GM18517 (cell line): ENCODE measurements around the gene NOP16.

Source experiments
- ATAC-seq: cut with Tn5 transposase; IDR thresholded peaks from one replicate; pipeline ENCODE4 v1.9.1; 2021; ENCODE audit warnings: mild to moderate bottlenecking, moderate library complexity; ENCODE audit not compliant: unreplicated experiment

Gene NOP16

DNA sequence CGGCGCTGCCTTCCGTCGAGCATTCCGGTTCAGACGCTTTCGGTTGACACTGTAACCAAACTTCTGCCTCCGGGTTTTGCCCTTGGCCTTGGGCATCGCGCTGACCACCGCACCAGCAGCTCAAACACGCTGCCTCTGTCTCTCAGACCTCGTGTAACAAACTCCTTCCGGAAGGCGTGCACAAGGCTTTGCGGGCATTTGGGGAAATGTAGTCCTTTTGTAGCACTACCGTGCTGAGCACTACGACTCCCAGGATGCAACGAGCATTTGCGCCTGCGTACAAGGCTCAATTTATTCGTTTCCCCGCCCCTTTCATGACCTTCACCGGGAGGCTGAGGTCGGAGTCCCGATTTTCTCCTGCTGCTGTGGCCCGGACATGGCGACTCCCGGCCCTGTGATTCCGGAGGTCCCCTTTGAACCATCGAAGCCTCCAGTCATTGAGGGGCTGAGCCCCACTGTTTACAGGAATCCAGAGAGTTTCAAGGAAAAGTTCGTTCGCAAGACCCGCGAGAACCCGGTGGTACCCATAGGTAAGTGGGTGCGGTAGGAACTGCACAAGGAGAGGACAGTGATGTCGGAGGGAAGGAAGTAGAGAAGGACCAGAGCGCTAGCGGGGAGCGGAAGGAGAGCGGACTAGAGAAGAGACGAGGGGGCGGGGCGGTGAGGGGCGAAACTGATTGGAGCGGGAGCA is at the start of gene NOP16, which contains the start of gene HIGD2A:
TSS of gene NOP16 (minus strand) at position 155 of the 691 bp plus-strand sequence. CDS start at position 96, 59 bp downstream.
TSS of gene HIGD2A (plus strand) at position 308 of the 691 bp plus-strand sequence. CDS start at position 377, 69 bp downstream.
- ATAC-seq: peak; percentile 84

- no peak for ATAC-seq
Measured at GRCh38 chr5:176436656-176437055, 48.3 kb upstream of the NOP16 start.

GRCh38 chr5:176432707-176433106 is 44.3 kb upstream of the NOP16 start:
- no peak for ATAC-seq

GRCh38 chr5:176429972-176430371 is 41.6 kb upstream of the NOP16 start:
- ATAC-seq: no peak

GRCh38 chr5:176427971-176428370 is 39.6 kb upstream of the NOP16 start:
- no peak for ATAC-seq

- no peak for ATAC-seq
Measured at GRCh38 chr5:176426876-176427275, 38.5 kb upstream of the NOP16 start.

DNA sequence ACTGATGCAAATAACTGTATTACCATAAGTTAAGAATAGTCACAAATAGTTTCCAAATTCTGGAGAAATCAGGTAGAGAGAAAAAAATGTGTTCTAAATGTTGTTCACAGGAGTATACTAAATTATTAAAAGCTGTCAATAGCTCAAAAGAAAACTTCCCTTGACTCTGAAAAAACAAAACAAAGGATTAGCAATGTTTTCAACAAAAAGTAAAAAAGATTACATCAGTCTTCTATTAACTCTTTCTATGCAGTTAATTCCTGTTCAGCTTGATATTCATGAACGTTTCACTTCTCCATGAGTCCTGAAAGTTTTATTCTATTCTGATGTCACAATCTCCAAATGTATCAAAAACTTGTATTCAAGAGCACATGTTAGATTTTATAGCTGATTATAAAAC is 37.4 kb upstream of the NOP16 start:
- no peak for ATAC-seq

DNA sequence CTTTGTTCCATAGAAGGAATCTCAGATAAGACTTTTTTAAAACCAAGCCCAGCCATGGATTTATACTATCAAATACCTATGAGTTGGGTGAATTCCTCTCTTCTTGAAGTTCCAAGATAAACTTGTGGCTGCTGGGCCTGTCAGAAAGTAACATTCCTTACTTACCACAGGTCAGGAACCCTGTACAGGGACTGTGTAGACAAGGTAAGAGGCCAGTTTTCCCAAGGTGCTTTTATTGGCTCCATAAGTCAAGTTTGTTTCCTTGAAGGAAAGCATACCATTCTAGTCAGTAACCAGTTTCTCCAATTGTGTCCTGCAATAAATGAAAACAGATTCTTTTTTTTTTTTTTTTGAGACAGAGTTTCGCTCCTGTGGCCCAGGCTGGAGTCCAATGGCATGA is 36.7 kb upstream of the NOP16 start:
- no peak for ATAC-seq

GRCh38 chr5:176424181-176424580 is 35.8 kb upstream of the NOP16 start:
- no peak for ATAC-seq

- ATAC-seq: no peak
Measured at GRCh38 chr5:176420972-176421544, 32.7 kb upstream of the NOP16 start.

DNA sequence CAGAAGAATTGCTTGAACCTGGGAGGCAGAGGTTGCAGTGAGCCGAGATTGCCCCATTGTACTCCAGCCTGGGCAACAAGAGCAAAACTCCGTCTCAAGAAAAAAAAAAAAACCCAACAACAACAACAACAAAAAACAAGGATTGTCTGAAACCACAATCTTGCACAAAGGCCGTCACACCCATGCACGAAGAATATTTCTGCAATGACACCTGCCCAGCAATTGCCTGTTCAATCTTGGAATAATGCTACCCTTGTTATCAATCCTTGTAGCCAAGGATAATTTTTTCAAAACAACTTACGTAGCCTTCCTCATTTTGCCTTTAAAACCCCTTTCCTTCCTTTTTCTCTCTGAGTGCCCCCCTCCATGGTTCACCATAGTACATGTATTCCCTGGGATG is 31.7 kb upstream of the NOP16 start:
- ATAC-seq: no peak

DNA sequence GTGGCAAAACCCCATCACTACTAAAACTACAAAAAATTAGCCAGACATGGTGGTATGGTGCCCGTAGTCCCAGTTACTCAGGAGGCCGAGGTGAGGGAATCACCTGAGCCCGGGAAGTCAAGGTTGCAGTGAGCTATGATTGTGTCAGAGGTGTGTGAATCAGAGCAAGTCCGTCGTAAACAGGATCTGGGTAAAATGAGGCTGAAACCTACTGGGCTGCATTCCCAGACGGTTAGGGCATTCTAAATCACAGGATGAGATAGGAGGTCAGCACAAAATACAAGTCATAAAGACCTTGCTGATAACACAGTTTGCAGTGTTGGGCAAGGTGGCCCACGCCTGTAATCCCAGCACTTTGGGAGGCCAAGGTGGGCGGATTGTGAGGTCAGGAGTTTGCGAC is 29.9 kb upstream of the NOP16 start:
- no peak for ATAC-seq

DNA sequence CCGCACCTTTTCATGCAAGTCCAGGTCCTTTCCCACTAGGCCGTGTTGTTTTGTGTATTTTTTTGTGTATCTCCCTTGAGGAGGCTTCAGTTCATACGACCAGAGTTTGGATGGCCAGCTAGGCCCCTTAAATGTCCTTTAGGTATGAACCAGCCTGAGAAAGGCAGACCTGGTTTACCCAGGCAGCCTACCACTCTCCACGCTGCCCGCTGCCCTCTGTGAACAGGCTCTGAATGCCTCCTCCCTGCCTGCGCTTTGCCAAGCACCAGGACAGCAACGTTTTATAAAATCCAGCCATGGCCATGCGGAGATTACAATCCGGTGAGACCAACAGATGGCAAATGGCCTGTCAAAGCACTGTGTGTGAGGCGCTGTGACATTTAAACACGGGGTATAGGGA is 28.6 kb upstream of the NOP16 start:
- no peak for ATAC-seq

DNA sequence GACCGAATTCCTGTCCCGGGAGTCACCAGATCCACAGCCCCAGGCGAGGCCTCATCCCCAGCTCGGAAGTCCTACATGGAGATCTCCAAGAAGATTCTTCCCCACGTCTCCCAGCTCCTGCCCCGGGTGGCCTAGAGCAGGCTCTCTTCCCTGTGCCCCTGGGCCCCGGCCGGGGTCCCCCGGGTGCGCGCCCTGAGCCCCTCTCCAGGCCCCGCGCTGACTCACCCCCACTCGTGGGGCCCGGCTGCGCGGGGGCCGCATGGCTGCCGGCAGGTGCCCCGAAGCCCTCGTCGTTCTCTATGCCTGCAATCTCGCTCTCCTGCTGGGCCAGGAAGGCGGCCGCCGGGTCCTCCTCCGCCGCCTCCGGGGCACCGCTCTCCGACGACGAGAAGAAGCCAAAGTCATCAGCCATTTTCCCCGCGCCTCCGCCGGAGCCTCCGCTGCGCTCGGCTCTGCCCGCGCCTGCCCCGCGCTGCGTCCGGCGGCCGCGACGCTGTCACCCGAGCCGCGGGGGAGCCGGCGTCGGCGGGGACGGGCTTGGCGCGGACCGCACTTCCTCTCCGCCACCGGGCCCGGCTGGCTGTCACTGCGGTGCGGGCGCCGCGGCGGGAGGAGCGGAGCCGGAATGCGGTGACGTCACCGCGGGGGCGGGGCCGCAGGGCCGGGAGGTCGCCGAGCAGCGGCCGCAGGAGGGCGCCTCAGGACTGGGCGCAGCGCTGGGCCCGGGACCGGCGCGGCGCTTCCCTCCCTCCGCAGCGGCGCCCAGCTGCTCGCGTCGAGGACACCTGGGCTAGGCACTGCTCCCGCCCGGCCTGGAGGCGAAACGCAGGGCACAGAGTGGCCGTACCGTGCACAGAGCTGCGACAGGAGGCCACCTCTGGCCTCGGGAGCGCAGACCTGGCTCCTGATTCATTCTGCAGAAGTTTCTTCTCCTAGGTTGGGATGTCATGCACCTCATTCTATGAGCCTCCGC is 27.8 kb upstream of the NOP16 start, which contains the start of gene CLTB:
TSS of gene CLTB (minus strand) at position 588 of the 973 bp plus-strand sequence. CDS start at position 412, 176 bp downstream.
- ATAC-seq: peak; percentile 85

DNA sequence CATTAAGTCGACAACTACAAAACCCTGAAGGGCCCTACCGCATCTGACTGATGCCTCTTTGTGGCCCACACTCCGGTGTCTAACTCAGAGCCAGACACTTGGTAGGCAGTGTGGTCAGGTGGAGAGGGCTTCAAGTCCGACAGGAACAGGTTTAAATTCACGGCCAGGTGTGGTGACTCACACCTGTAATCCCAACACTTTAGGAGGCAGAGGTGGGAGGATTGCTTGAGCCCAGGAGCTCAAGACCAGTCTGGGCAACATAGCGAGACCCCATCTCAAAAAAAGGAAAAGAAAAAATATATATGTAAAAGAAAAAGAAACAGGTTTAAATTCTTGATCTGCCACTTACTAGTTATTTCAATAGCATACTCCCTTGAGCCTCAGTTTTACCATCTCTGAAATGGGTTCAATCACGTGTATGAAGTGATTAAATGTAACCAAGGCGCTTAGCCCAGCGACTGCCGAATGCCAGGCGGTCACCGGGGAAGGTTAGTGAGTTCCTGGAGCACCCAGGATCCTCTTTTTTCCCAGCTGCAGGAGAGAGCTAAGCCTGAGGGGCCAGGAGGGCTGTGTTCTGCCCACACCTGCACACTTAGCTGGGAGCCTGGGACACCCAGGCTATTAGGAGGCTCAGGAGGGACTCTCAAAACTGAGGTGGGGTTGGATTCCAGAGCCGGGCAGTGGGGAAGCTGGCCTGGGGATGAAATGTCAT is 27.0 kb upstream of the NOP16 start:
- no peak for ATAC-seq

- ATAC-seq: no peak
Measured at GRCh38 chr5:176414704-176415103, 26.3 kb upstream of the NOP16 start.

DNA sequence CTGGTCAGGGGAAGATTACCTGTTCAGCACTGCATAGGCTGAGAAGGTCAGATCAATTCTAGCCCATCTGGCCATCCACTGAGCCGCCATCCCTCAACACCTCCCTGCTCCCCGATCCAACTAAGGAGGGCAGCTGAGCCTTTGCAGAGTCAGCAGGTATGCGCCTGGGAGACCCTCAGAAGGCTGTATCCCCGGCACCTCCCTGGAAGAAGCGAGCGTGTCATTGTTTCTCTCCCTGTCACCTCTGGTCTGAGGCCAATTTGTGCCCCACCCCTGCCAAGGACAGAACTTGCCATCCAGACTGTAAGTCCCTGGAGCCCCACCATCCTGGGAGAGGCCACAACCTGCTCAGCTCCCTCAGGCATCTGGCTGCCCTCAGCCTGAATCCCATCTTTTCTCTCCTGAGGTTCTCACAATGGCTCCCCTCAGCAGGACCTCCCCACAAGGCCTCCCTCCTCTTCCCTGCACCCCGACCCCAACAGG is 25.4 kb upstream of the NOP16 start:
- no peak for ATAC-seq

GRCh38 chr5:176413255-176413565 is 24.8 kb upstream of the NOP16 start:
- ATAC-seq: no peak

- no peak for ATAC-seq
Measured at GRCh38 chr5:176412517-176413254, 24.3 kb upstream of the NOP16 start.
